ENCODE data around the gene NODAL.

- TF ChIP-seq CTCF (conservative IDR thresholded peaks at IDR 0.05; ENCODE audit: low read depth in 2 of 2) = no peak
- TF ChIP-seq REST (IDR thresholded peaks at IDR 0.05; ENCODE audit: unreplicated experiment) = no peak
- no peak for TF ChIP-seq POLR2AphosphoS5 (IDR thresholded peaks at IDR 0.05; ENCODE audit: low read depth)
- TF ChIP-seq ZNF114 (CRISPR knock-in tag; IDR thresholded peaks at IDR 0.05) = no peak
- no peak for TF ChIP-seq STAT1 (IDR thresholded peaks at IDR 0.05; ENCODE audit: unreplicated experiment)
- TF ChIP-seq EZH2 (IDR thresholded peaks at IDR 0.05; ENCODE audit: low read depth, unreplicated experiment) = no peak
These were observed 23.9 kb downstream of the NODAL start for GRCh38 chr10:70417568-70417967.

Data from GM23338 (cell line).